GM18505 (cell line): ENCODE measurements around the gene TTC33.
"Not testable (repeated sequence)": the region's sequence is repeated elsewhere in the genome, so short reads cannot be mapped to it uniquely, and the experiment has no call there.

Source experiments
- ATAC-seq: cut with Tn5 transposase; IDR thresholded peaks from one replicate; pipeline ENCODE4 v1.9.1; 2021; ENCODE audit not compliant: unreplicated experiment
- POLR2A ChIP-seq: IDR thresholded peaks from 4 replicates; pipeline ENCODE4 v1.6.1; 2011; ENCODE audit warnings: borderline replicate concordance; ENCODE audit not compliant: insufficient read depth, insufficient read length; ENCODE audit errors: extremely low read depth

The TTC33 gene

GRCh38 chr5:40790947-40791593, 35.3 kb upstream of the TTC33 start:
- no peak for TF ChIP-seq POLR2A
- ATAC-seq = no peak

GRCh38 chr5:40788941-40789340, 33.2 kb upstream of the TTC33 start:
- not testable (repeated sequence) for ATAC-seq

- no peak for TF ChIP-seq POLR2A
- ATAC-seq = no peak
Measured at GRCh38 chr5:40787986-40788385, 32.2 kb upstream of the TTC33 start.

- ATAC-seq = not testable (repeated sequence)
Measured at GRCh38 chr5:40786664-40787063, 30.9 kb upstream of the TTC33 start.

- ATAC-seq = no peak
Measured at GRCh38 chr5:40784916-40785315, 29.2 kb upstream of the TTC33 start.

GRCh38 chr5:40784027-40784653, 28.4 kb upstream of the TTC33 start:
- no peak for ATAC-seq
- no peak for TF ChIP-seq POLR2A

More at GRCh38 chr5:40784916-40785315, 29.2 kb upstream of the TTC33 start:
- no peak for TF ChIP-seq POLR2A

GRCh38 chr5:40781843-40782409, 26.2 kb upstream of the TTC33 start:
- no peak for ATAC-seq
- TF ChIP-seq POLR2A = no peak

- ATAC-seq = no peak
- no peak for TF ChIP-seq POLR2A
Measured at GRCh38 chr5:40780858-40781257, 25.1 kb upstream of the TTC33 start.

- no peak for TF ChIP-seq POLR2A
- no peak for ATAC-seq
Measured at GRCh38 chr5:40780199-40780598, 24.4 kb upstream of the TTC33 start.

GRCh38 chr5:40779561-40779960, 23.8 kb upstream of the TTC33 start:
- no peak for ATAC-seq
- TF ChIP-seq POLR2A = no peak

GRCh38 chr5:40778133-40778532, 22.4 kb upstream of the TTC33 start:
- no peak for TF ChIP-seq POLR2A
- ATAC-seq = no peak

- TF ChIP-seq POLR2A = no peak
- no peak for ATAC-seq
Measured at GRCh38 chr5:40776658-40776977, 20.9 kb upstream of the TTC33 start.

GRCh38 chr5:40775846-40776657, 20.3 kb upstream of the TTC33 start:
- ATAC-seq = no peak
- TF ChIP-seq POLR2A = no peak
